ENCODE results near the gene TEAD1. TPM values are rescaled to one million over a fixed set of nuclear protein-coding genes. Genes with fewer than 3 reads are reported as not detected.

The TEAD1 gene
- polyA plus RNA-seq, 1 experiment = 79.2 TPM

DNA sequence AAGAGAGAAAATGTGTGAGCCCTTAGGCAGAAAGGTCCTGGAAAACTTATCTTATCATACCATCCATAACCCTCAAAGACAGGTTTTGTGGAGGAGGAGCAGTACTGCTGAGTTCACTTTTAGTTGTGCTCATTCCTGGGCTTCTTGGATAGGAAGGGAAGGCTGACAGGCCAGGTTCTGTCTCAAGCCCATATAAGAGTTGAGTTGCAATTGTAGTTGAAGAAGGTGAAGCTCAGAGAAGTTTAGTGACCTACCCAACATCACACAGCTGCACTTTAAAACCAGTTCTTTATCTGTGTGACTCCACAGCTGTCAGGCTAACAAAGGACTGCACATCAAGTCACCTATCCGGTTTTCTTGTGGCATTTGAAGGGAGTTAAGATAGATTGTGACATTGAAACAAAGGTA, 13.0 kb downstream of the TEAD1 start:
- CTCF ChIA-PET = interaction anchor here (1.6 kb wide), 1 partner anchor 277 kb away, joined by 3 read pairs; no protein-coding TSS in a partner anchor
- Histone ChIP-seq H3K27me3 (ENCODE audit: control insufficient read depth, insufficient read depth, low read length) (no peaks in the 10 kb centered on the region), H3K36me3 (ENCODE audit: control insufficient read depth, insufficient read depth, low read length) (no peaks in the 10 kb centered on the region), H3K4me3 (ENCODE audit: low read depth, low read length) (no peak overlapping the region)
- POLR2A ChIA-PET = no interaction called here
- DNase-seq (ENCODE audit: low read depth) = no peak
- TF ChIP-seq CTCF (IDR thresholded peaks at IDR 0.05; ENCODE audit: insufficient read depth, low read depth, low read length) = no peak

DNA sequence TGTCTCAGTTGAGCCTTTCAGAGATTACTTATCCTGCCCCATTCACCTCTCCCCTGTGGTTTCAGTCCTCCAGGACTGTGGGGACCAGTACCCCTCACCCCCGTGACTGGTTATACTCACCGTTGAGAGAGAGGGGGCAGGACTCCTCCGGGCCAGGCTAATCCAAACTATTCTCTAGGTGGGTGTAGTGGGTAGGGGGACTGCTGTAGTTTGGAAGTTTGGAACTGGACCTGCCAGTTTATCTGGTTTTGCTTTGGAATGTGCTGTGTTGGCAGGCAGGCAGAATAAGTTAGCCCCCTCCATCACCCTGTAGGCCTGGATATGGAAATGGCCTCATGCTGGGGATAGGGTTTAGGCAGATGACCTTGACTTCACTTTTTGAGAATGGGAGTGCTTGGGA, 13.5 kb downstream of the TEAD1 start:
- CTCF ChIA-PET = interaction anchor here (1.6 kb wide), 1 partner anchor 277 kb away, joined by 3 read pairs; no protein-coding TSS in a partner anchor
- POLR2A ChIA-PET = no interaction called here

DNA sequence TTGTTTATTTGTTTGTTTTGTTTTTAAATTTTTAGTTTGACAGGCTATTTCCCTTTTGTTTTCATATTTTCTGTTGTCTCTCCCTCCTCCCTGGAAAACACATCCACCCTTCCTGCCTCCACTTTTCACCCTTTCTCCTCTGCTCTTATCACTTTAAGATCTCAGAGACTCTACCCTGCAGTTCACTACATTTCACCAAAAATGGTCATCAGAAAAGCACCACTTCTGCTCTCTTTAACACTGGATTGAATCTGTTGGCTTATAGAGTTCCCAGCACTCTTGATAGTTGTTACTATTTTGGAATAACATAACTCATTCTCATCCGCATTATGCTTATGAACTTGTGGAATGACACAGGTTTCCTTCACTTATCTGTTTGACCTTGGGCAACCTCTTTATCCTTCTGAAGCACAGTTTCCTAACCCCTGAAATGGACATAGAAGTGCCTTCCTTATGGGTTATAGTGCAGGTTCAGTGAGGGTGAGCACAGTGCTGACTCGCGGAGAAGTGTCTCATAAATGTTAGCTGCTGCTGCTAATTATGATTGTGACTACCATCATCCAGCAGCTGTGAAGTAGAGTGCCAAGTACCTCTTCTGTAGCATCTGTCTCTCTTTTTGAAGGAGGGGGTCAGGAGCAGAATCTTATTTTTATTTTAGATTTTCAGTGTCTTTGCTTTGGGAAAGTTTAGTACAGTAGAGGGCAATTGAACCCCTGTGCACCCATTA, 15.0 kb downstream of the TEAD1 start:
- POLR2A ChIA-PET = interaction anchor here (0.7 kb wide), 1 partner anchor 402 kb away, joined by 8 read pairs; no protein-coding TSS in a partner anchor

More for the DNA sequence above, 13.5 kb downstream of the TEAD1 start:
- no peaks in the 10 kb centered on the region for H3K36me3 ChIP-seq (ENCODE audit: control insufficient read depth, insufficient read depth, low read length)
- H3K27me3 ChIP-seq (ENCODE audit: control insufficient read depth, insufficient read depth, low read length) = no peaks in the 10 kb centered on the region
- H3K4me3 ChIP-seq (ENCODE audit: low read depth, low read length) = no peak overlapping the region
- no peak for DNase-seq (ENCODE audit: low read depth)
- TF ChIP-seq CTCF (IDR thresholded peaks at IDR 0.05; ENCODE audit: insufficient read depth, low read depth, low read length) = no peak

DNA sequence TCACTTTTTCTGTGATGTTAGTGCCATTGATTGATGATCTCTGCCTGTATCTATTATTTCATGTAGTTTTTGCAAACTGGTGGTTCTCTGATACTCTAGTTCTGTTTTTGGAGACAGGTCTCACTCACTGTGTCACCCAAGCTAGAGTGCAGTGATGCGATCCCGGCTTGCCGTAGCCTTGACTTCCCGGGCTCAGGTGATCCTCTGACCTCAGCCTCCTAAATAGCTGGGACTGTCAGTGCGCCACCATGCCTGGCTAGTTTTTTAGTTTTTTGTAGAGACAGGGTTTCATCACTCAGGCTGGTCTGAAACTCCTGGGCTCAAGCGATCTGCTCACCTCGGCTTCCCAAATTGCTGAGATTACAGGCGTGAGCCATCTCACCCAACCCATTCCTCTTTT, 16.4 kb downstream of the TEAD1 start:
- CTCF ChIA-PET = interaction anchor here (0.7 to 0.9 kb wide), 2 partner anchors 8 to 402 kb away, joined by 3 read pairs; no protein-coding TSS in a partner anchor
- no peaks in the 10 kb centered on the region for H3K36me3 ChIP-seq (ENCODE audit: control insufficient read depth, insufficient read depth, low read length)
- H3K27me3 ChIP-seq (ENCODE audit: control insufficient read depth, insufficient read depth, low read length) = no peaks in the 10 kb centered on the region
- no peak for DNase-seq (ENCODE audit: low read depth)
- TF ChIP-seq CTCF (IDR thresholded peaks at IDR 0.05; ENCODE audit: insufficient read depth, low read depth, low read length) = no peak
- H3K4me3 ChIP-seq (ENCODE audit: low read depth, low read length) = no peak overlapping the region
- POLR2A ChIA-PET = no interaction called here

More for the DNA sequence above, 15.0 kb downstream of the TEAD1 start:
- no peak for DNase-seq (ENCODE audit: low read depth)
- Histone ChIP-seq H3K4me3 (ENCODE audit: low read depth, low read length) (no peak overlapping the region), H3K27me3 (ENCODE audit: control insufficient read depth, insufficient read depth, low read length) (no peaks in the 10 kb centered on the region), H3K36me3 (ENCODE audit: control insufficient read depth, insufficient read depth, low read length) (no peaks in the 10 kb centered on the region)
- TF ChIP-seq CTCF (IDR thresholded peaks at IDR 0.05; ENCODE audit: insufficient read depth, low read depth, low read length) = no peak
- CTCF ChIA-PET = no interaction called here

DNA sequence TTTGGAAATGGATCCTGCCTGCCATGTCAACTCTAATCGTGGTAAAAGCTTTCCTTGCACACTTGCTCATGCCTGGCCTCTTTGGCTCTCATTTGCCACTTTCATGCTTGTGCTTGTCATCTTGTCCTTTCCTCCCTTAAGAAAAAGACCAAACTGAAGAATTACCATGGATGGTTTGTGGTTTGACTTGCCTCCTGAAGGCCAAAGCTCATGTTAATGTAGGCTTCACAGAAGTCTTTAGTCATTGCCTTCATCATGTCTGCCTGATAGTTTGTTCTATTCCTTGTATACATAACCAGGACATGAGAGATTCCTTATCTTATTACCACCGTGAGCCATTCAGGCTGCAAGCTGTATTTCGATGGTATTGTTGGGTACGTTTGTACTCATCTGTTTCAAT, 17.3 kb downstream of the TEAD1 start:
- Histone ChIP-seq H3K27me3 (ENCODE audit: control insufficient read depth, insufficient read depth, low read length) (no peaks in the 10 kb centered on the region), H3K4me3 (ENCODE audit: low read depth, low read length) (no peak overlapping the region), H3K36me3 (ENCODE audit: control insufficient read depth, insufficient read depth, low read length) (no peaks in the 10 kb centered on the region)
- POLR2A ChIA-PET = interaction anchor here (0.6 kb wide), 1 partner anchor 14 kb away, joined by 3 read pairs; no protein-coding TSS in a partner anchor
- no peak for DNase-seq (ENCODE audit: low read depth)
- TF ChIP-seq CTCF (IDR thresholded peaks at IDR 0.05; ENCODE audit: insufficient read depth, low read depth, low read length) = no peak
- CTCF ChIA-PET = interaction anchor here (0.8 to 1.4 kb wide), 3 partner anchors 11 to 202 kb away, joined by 3 to 4 read pairs (median 3); no protein-coding TSS in a partner anchor

All from BJ (cell line).